ENCODE measurements around the gene MAPK9.
"Not testable (repeated sequence)": the region's sequence is repeated elsewhere in the genome, so short reads cannot be mapped to it uniquely, and the experiment has no call there.

The MAPK9 gene

GRCh38 chr5:180326989-180327565 lies 35.2 kb upstream of the MAPK9 start:
- no peak for DNase-seq (ENCODE audit: low read depth in 2 of 2)

GRCh38 chr5:180324601-180324950 lies 32.7 kb upstream of the MAPK9 start:
- no peak for DNase-seq (ENCODE audit: low read depth in 2 of 2)

GRCh38 chr5:180323941-180324600 lies 32.2 kb upstream of the MAPK9 start:
- DNase-seq (ENCODE audit: low read depth in 2 of 2), result no peak

- no peak for DNase-seq (ENCODE audit: low read depth in 2 of 2)
Measured at GRCh38 chr5:180323160-180323559, 31.3 kb upstream of the MAPK9 start.

- no peak for DNase-seq (ENCODE audit: low read depth in 2 of 2)
Measured at GRCh38 chr5:180318456-180319089, 26.7 kb upstream of the MAPK9 start.

DNA sequence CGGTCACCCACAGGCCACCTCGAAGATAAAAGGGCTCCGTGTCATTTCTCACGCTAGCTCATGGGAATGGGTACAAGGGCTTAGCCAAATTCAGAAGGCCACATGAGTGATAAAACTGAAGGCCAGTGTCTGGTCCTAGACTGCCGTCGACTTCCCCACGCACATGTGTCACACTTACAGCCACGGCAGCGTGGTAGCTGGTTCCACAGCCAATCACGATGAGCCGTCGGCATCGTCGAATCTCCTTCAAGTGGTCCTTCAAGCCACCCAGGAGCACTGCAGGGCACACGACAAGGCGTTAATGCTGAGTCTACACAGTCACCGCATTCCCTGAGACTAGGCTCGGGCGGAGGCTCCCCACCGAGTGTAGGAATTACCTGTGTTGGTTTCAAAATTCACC lies 24.7 kb upstream of the MAPK9 start:
- no peak for DNase-seq (ENCODE audit: low read depth in 2 of 2)

DNA sequence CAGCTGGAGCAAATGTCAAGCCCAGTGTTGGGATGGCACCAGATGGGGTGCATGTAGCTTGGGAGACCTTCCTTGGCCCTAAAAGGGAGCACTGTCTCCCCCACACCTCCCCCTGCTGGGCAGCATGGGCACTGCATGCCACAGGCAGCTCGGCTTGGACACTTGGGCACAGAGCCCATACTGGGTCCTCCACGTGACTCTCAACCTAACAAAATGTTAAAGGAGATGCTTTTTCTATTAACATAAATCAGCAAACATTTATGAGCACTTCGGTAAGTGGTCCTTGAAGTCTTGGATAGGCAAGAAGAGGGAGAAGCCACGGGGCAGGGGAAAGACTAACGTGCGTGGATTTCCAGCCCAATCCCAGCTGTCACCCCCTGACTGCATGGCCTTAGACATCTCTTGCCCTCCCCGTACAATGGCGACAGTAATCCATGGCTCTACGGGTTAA lies 23.9 kb upstream of the MAPK9 start:
- DNase-seq (ENCODE audit: low read depth in 2 of 2), result peak; percentile 64 to 65

DNA sequence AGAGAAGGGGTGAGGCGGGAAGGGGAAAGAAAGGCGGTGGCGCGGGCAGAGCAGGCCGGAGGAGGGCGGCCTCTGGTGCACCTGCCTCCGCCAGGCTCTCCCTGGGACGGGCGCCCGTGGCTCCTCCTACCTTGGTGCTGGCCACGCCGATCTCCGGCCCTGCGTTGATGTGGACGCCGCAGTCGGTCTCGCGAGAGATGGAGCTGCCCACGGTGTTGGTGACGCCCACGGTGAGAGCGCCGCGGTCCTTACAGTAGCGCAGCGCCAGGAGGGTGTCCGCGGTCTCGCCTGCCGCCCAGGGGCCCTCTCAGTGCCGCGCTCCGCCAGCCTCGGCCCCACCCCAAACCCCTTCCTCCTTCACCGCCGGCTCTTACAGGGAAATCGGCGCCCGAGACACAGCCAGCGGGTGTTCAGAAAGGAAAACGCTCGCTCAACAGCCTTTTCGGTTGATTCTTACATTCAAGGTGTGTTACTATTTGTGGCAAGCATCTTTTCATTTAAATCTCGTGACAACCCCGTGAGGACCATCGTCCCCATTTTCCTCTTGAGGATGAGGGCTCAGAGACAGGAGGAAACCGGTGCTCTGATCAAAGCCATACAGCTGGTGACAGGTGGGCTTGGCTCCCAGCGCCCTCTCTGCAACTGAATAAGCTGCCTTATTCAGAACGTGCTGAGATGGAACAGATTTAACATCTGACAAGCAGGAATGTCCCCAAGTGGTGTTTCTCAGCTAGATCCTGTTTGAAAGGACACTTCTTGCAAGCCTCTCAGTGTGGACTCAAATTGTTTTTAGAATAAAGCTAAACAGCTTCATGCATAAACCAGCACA lies 22.0 kb upstream of the MAPK9 start:
- peak in 1 of 2 donors; percentile 58 for DNase-seq (ENCODE audit: low read depth in 2 of 2)

- DNase-seq (ENCODE audit: low read depth in 2 of 2), result no peak
Measured at GRCh38 chr5:180311216-180311615, 19.3 kb upstream of the MAPK9 start.

- DNase-seq (ENCODE audit: low read depth in 2 of 2), result no peak
Measured at GRCh38 chr5:180306796-180307195, 14.9 kb upstream of the MAPK9 start.

- no peak for DNase-seq (ENCODE audit: low read depth in 2 of 2)
Measured at GRCh38 chr5:180305481-180305880, 13.6 kb upstream of the MAPK9 start.

DNA sequence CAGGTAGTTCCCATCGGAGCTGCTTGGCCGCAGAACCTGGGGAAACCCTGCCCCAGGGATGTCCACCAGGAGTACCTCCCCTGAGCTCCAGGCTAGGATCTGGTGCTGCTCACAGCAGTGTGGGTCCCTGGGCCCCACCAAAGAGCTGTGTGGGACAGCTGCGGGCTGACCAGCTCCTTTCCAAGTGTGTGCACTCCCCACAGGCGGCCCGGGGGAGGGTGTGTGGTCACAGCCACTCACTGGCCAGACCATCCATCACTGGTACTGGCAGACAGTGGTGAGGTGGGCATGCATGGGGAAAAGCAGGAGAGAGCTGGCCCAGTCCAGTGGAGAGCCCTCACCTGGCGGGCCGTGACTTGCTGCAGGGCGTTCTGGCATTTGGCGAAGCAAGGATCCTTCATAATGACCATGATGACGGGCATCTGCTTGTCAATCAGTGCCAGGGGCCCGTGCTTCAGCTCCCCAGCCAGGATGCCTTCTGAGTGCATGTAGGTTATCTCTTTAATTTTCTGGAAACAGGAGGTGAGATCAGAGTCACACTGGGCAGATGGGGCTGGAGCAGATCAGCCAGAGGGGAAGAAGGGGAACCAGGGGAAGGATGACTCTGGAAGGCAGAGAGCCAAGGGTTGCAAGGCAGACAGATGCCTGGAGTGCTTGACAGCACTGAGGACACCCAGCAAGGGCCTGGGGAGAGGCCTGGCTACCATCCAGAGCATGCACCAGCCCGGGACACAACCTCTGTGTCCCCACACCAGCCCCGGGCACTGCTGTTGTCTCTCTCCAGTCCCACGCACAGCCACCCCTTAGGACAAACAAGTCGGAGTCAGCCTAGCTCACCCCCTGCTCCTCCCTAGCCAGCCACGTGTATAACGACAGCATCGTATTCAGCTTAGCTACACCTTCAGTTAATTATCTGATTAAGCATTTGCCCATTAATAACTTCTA lies 12.8 kb upstream of the MAPK9 start:
- no peak for DNase-seq (ENCODE audit: low read depth in 2 of 2)

- DNase-seq (ENCODE audit: low read depth in 2 of 2), result no peak
Measured at GRCh38 chr5:180304016-180304292, 12.1 kb upstream of the MAPK9 start.

DNA sequence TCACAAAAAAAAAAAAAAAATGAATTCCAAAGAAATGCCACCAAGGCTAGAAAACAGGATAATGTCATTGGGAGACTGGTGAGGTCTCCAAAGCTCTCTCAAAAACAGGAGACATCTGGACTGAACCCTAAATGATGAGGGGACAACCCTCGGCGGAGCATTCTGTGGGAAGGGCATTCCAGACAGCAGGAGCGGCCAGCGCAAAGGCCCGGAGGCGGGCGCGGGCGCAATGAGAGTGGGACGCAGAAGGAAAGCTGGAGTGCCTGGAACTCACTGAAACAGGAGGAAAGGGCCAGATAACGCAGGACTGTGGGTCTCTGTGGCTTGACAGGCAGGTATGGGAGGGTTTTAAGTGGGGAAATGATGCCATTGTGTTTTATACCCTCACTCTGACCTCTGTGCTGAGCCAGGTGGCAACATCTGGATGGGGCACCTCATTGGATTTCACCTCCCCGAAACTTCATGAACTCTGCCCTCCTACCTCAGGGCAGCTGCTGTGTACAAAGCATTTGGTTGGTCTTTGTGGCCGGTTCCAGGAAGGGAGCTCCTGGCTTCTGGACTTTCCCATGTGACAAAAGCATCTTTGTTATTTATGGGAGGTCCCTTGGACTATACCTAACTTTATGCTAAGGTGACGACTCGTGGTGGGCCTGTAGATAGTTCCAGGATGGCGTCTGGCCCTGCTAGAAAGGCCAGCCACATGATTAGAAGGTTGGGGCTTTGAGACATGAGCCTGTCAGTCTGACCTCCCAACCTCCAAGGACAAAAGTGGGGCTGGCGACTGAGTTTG lies 11.5 kb upstream of the MAPK9 start:
- no peak for DNase-seq (ENCODE audit: low read depth in 2 of 2)

DNA sequence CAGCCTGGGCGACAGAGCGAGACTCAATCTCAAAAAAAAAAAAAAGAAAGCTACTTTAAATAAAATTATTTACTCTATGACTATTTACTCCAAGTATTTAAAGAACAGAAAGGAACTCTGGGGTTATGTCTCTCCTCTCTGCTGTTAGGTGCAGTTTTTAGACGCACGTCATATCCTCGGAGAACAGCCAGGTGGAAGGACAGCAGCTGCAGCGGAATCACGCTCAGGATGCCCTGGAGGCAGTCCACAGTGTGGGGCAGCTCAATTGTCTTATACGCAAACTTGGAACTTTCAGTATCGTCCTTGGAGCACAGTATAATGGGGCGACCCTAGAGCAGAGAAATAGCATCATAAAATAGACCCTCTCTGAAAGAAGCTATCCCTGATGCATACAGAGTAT lies 10.4 kb upstream of the MAPK9 start:
- no peak for DNase-seq (ENCODE audit: low read depth in 2 of 2)

DNA sequence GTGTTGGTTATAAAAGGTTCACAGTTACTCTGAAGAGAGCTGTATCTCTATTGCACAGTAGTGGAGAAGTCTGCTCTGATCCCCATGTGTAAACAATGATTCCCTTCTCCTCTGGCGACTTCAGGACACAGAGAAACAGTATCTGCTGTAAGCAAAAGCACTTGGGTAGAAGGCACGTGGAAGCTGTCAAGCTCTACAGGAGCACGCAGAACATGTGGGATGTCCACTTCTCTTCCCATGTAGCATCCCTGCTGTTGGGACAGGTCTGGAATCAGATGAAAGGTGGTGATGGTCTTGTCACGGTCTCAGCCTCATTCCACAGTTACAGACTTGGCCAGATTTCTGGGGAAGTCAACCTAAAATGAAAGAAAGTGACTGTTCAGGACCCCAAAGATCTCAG lies 9.4 kb upstream of the MAPK9 start:
- DNase-seq (ENCODE audit: low read depth in 2 of 2), result no peak

GRCh38 chr5:180299526-180299925 lies 7.6 kb upstream of the MAPK9 start:
- no peak for DNase-seq (ENCODE audit: low read depth in 2 of 2)

- DNase-seq (ENCODE audit: low read depth in 2 of 2), result not testable (repeated sequence)
Measured at GRCh38 chr5:180299014-180299413, 7.1 kb upstream of the MAPK9 start.

DNA sequence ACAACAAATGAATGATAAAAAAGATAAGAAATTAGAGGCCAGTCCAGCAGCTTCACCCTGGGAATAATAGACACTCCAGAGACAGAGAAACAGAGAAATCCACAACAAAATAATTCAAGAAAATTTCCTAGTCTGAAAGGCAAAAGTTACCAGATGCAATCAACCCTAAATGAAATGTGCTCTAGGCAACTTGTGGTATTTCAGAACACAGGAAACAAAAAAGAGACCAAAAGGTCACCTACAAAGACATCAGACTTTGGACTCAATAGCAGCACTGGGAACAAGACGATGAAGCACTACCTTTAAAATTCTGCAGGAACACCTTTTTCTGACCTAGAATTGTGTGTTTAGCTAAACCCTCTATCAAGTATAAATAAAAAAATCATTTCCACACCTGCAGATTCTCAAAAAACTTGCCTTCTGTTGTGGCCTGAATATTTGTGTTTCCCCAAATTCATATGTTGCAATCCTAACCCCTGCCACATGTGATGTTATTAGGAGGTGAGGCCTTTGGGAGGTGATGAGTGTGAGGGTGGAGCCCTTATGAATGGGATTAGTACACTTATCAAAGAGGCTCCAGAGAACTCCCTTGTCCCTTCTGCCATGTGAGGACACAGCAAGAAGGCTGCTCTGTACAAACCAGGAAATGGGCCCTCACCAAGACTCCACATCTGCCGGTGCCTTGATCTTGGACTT lies 5.9 kb upstream of the MAPK9 start:
- DNase-seq (ENCODE audit: low read depth in 2 of 2), result no peak

DNA sequence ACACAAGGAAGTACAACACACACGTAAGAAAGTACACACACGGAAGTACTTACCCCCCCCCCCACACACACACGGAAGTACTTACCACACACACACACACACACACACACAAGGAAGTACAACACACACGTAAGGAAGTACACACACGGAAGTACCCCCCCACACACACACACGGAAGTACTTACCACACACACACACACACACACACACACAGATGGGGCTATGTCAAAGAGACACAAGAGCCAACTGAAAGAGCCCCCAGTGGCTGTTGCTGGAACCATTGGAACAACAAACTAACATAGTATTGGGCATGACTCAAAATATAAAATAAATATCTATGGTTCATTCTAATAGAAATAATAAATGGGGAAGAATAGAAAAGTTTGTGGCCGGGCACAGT lies 4.9 kb upstream of the MAPK9 start:
- no peak for DNase-seq (ENCODE audit: low read depth in 2 of 2)
